RPMI8226 (cell line): ENCODE measurements around the gene CPNE8.

Source experiments
- DNase-seq: peaks from one replicate; pipeline ENCODE4 v3.0.0-alpha.2; 2015

CPNE8 gene

DNA sequence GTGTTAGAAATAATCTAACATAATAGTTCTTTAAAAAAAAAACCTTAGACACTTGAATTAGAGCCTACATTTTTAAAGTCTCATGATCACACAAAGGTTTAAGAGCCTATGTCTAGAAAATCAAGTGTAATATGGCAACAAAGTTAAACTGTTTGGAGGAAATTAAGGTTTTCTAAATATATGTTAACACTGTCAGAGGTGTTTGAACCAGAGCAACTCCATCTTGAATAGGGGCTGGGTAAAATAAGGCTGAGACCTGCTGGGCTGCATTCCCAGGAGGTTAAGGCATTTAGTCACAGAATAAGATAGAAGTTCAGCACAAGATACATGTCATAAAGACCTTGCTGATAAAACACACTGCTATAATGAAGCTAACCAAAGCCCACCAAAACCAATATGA lies 12.4 kb downstream of the CPNE8 start:
- no peak for DNase-seq

GRCh38 chr12:38892087-38892786 lies 13.2 kb downstream of the CPNE8 start:
- DNase-seq = no peak

- no peak for DNase-seq
These were observed 15.1 kb downstream of the CPNE8 start for GRCh38 chr12:38890102-38890855.

DNA sequence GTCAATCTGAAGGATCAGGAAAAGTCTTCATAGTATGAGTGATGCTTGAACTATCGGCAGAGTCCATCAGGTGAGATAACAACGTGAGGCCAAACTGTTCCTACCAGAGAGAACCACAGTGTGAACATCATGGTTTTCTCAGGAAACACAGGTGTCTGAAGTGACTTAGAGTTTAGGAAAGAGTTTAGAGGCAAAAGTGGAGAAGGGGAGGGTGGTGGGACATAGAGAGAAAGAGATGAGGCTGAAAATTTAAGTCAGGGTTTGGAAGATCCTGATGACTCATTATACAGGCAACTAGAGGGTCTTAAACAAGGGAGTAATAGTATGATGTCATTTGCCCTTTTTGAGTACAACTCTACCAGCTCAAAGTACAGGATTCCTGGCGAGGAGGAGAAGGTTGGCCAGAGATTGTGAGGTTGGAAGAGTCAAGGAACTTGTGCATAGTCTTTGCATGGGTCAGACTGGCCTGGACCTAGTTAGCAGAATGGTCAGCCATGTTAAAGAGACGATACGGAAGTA lies 16.0 kb downstream of the CPNE8 start:
- DNase-seq = no peak

- DNase-seq = no peak
These were observed 17.6 kb downstream of the CPNE8 start for GRCh38 chr12:38887770-38888169.

- no peak for DNase-seq
These were observed 18.5 kb downstream of the CPNE8 start for GRCh38 chr12:38886931-38887330.

- peak; percentile 7 for DNase-seq
These were observed 19.3 kb downstream of the CPNE8 start for GRCh38 chr12:38886064-38886463.

GRCh38 chr12:38884666-38885065 lies 20.7 kb downstream of the CPNE8 start:
- no peak for DNase-seq

DNA sequence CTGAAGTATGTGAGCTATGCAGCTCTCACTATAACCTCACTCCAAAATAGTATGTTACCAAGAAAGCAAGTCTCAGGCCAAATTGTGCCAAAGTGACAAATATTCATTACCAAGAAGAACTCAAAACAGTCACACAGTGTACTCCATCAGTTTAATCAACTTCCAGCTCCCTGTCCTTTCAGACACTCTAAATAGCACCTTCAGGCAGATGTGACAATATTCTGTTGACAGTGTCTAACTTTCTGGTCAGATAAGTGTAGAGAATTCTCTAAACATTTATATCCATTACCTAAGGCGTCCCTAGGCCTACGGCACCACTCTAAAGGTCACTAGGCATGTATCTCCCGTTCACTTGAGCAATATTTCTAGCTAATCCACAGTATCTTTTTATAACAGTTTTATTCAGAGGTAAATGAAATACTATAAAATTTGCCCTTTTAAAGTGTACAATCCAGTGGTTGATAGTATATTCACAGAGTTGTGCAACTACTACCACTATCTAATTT lies 21.7 kb downstream of the CPNE8 start:
- DNase-seq = no peak

- DNase-seq = no peak
These were observed 25.1 kb downstream of the CPNE8 start for GRCh38 chr12:38880288-38880687.

GRCh38 chr12:38878986-38879385 lies 26.4 kb downstream of the CPNE8 start:
- DNase-seq = no peak

DNA sequence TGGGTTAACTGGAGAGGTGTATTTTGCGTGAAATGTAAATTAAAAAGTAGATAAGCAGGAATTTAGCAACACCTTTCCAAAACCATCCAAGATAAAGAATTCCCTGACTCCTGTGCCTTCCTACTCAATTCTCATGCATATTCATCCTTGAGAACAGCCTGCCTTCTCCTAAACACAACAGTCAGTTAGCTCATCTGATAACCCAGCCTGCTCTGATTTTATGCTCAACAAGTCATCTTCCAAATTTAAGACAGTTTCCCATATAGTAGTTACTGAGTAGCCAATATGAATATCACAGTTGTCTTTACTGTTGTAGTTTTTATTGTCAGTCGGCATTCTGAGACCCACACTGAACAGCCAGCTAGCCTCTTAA lies 27.1 kb downstream of the CPNE8 start:
- DNase-seq = no peak

DNA sequence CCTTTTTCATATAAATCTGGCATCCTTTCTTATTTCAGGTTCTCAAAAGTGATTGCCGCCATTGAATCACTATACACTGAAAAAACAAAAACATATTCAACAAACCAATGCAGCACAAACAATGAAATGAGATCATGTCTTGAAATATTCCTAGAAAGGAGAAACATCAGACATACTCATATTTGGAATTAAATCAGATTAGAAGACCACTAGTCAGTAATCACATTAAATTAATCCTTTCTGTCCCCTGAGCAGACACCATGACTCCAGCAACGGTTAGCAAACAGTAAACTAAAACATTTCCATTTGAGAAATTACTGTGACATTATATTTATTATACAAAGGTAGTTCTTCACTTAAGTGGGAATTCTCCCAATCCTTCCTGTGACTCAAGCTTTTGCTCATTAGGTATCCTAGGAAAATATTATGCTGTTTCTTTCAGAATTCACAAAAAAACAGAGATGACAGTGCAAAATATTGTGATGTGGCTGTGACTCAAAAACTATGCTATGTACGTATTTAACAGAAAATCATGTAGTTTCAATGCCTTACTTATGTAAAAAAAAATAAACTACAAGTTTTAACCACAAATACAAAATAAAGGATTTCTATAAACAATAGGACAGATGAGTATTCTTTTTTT lies 29.7 kb downstream of the CPNE8 start:
- DNase-seq = no peak

- no peak for DNase-seq
These were observed 32.8 kb downstream of the CPNE8 start for GRCh38 chr12:38872561-38872960.

- DNase-seq = no peak
These were observed 33.2 kb downstream of the CPNE8 start for GRCh38 chr12:38872156-38872555.

DNA sequence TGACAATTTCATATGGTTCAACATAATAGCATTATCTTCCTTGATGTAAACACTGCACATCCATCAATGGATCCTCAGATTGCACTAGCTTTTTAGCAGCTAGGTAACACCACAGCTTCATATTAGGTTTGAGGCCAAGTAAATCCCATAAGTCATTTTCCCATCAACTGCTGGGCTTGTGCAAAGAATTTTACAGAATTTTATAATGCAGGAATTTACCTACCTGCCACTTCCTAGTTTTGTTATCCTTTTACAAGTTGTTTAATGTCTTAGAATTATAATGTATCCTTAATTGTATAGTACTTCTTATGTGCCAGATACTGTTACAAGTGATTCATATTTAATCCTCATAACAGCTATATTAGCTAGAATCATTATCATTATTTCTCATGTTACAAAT lies 36.4 kb downstream of the CPNE8 start:
- no peak for DNase-seq

DNA sequence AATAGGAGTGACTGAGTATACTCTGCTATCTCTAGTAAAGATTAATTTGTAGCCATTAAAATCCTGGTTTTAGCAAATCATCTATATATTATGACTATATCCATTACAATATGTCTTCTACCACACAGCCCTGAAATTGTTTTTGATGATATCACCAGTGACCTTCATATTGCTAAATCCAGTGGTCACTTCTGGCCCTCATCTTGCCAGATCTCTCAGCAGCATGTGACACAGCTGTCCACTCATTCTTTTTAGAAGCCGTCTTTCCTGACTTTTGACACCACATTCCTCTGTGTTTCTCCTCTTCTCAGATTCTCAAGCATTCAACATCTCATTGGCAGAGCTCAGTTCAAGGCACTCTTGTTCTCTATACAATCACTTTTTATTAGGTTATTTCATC lies 54.9 kb downstream of the CPNE8 start:
- DNase-seq = no peak

- DNase-seq = no peak
These were observed 58.1 kb downstream of the CPNE8 start for GRCh38 chr12:38847247-38847646.

- DNase-seq = no peak
These were observed 61.1 kb downstream of the CPNE8 start for GRCh38 chr12:38844267-38844666.

DNA sequence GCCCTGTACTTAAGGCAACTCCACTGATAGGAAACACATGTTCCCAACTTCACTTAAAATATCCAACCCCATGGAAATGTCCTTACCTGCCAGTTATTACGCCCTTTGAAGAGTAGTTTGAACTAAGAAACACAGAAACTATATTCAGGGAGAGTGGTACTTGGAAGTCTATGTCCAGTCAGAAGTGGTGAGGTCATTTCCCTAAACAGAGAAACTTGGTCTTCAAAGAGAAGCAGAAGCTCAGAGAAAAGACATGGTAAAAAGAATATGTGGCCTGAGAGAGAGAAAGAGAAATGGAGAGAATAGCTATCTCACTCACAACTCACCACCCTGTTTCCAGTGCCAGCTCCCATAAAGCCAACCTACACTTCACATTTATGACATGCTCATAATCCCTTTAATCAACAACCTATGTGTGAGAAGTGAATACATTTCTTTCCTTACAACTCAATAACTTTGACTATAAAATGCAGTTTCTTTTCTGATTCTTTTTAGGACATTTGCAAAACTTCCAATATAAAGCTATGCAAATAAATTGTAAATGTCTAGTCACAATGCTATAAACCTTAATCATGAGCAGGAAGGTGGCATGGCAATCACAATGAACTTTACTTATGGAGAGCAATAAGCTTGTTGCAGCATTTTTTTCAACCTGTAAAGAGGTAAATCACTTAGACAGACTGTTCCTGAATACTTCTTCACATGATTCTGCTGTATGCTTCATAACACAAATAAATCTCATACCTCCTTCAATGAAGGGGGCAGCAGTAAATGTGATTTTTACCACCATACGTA lies 67.1 kb downstream of the CPNE8 start:
- no peak for DNase-seq

DNA sequence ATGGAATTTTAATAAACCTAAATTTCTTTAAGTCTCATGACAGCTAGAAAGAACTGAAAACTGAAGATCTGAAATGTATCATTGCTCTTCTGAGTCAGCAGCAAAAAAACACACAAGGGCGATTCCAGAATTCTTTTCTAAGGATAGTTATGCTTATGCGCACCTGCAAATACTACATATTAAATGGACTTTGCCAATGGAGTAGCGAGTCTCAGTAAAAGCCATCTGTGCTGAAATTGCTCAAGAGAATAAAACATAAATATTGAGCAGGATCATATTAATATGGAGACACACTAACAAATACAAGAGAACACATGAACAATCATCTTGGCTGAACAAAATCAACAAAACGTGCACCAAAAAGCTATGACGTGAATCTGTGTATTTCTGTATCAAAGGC lies 73.7 kb downstream of the CPNE8 start:
- DNase-seq = no peak

DNA sequence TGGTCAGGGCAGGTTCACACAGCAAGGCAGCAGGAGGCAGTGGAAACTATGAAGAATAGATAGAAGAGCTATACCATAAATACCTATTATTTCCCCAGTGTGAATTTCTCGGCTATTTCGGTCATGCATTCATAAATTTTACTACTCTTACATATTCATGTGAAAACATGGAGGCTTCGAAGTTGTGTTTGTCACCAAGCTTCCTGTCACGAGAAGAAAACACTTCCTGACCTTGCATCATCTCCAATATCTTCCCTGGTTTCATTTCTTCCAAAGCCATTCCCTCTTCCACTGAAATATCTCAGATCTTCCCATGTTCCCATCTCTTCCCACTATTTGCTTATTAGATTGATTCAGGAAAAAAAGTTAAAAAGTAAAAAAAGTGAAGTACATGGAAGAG lies 80.4 kb downstream of the CPNE8 start:
- DNase-seq = no peak

GRCh38 chr12:38823738-38824137 lies 81.7 kb downstream of the CPNE8 start:
- no peak for DNase-seq
